GM23338 (cell line): ENCODE data around the gene TRUB2. TPM values are rescaled to one million over a fixed set of nuclear protein-coding genes. Genes with fewer than 3 reads are reported as not detected.

Source experiments
- ATAC-seq: fragments of 200-7000 bp; cut with Tn5 transposase; 3 replicates; pipeline ENCODE4 v1.9.1; 2020
- DNase-seq: peaks from one replicate; pipeline ENCODE4 v3.0.0-alpha.2; 2015; ENCODE audit warnings: low spot score
- H2AFZ ChIP-seq: fragments of 200-600 bp; sonication (generic); 2 replicates; pipeline ENCODE4 v1.8.0; 2016; ENCODE audit warnings: antibody characterized with exemption, mild to moderate bottlenecking, moderate library complexity
- H3F3A ChIP-seq: fragments of 200-600 bp; sonication (generic); replicated peaks from 2 replicates; pipeline ENCODE4 v1.8.0; 2017; ENCODE audit warnings: antibody characterized with exemption, mixed run types, low read depth
- H3K27ac ChIP-seq: fragments of 200-600 bp; sonication (generic); 2 replicates; pipeline ENCODE4 v1.6.1; 2016; ENCODE audit warnings: low read depth
- H3K27me3 ChIP-seq: fragments of 200-600 bp; sonication (generic); 2 replicates; pipeline ENCODE4 v1.8.0; 2016; ENCODE audit warnings: mild to moderate bottlenecking, mixed run types, moderate library complexity; ENCODE audit not compliant: insufficient read depth
- H3K36me3 ChIP-seq: fragments of 200-600 bp; sonication (generic); 2 replicates; pipeline ENCODE4 v1.8.0; 2016; ENCODE audit warnings: mild to moderate bottlenecking; ENCODE audit not compliant: insufficient read depth
- H3K4me1 ChIP-seq: fragments of 200-600 bp; sonication (generic); 2 replicates; pipeline ENCODE4 v1.8.0; 2016; ENCODE audit warnings: mild to moderate bottlenecking, moderate library complexity; ENCODE audit not compliant: insufficient read depth
- H3K4me2 ChIP-seq: fragments of 200-600 bp; sonication (generic); 2 replicates; pipeline ENCODE4 v1.7.1; 2017; ENCODE audit warnings: mixed run types
- H3K4me3 ChIP-seq: fragments of 200-600 bp; sonication (generic); 2 replicates; pipeline ENCODE4 v1.6.1; 2016; ENCODE audit warnings: mixed run types
- H3K79me2 ChIP-seq: fragments of 200-600 bp; sonication (generic); replicated peaks from 2 replicates; pipeline ENCODE4 v1.8.0; 2017; ENCODE audit warnings: mild to moderate bottlenecking; ENCODE audit not compliant: insufficient read depth
- H3K9me2 ChIP-seq: fragments of 200-600 bp; sonication (generic); 2 replicates; pipeline ENCODE4 v1.8.0; 2017; ENCODE audit not compliant: insufficient read depth
- H4K20me1 ChIP-seq: fragments of 200-600 bp; sonication (generic); replicated peaks from 2 replicates; pipeline ENCODE4 v1.8.0; 2017; ENCODE audit warnings: mild to moderate bottlenecking; ENCODE audit not compliant: insufficient read depth
- H3K27ac Mint-ChIP-seq: 2 replicates; pipeline ENCODE4 v1.8.0; 2020; ENCODE audit warnings: inconsistent platforms, mild to moderate bottlenecking, moderate library complexity, mixed read lengths
- H3K27me3 Mint-ChIP-seq: 3 replicates; pipeline ENCODE4 v1.8.0; 2022; ENCODE audit warnings: low read depth, mild to moderate bottlenecking, moderate library complexity, mixed read lengths, inconsistent platforms; ENCODE audit not compliant: insufficient read depth, poor library complexity
- H3K36me3 Mint-ChIP-seq: 3 replicates; pipeline ENCODE4 v1.8.0; 2021; ENCODE audit warnings: low read depth, mild to moderate bottlenecking, inconsistent platforms, moderate library complexity, mixed read lengths
- H3K4me1 Mint-ChIP-seq: 3 replicates; pipeline ENCODE4 v1.8.0; 2020; ENCODE audit warnings: mild to moderate bottlenecking, inconsistent platforms, mixed read lengths
- H3K4me3 Mint-ChIP-seq: 3 replicates; pipeline ENCODE4 v1.8.0; 2021; ENCODE audit warnings: moderate library complexity, mild to moderate bottlenecking, inconsistent platforms, mixed read lengths
- H3K9me3 Mint-ChIP-seq: 3 replicates; pipeline ENCODE4 v1.8.0; 2020; ENCODE audit warnings: moderate library complexity, mild to moderate bottlenecking, inconsistent platforms, mixed read lengths
- CREB1 ChIP-seq: fragments of 250-450 bp; sonication (Bioruptor Pico); IDR thresholded peaks from 2 replicates; pipeline ENCODE4 v1.5.0; 2020; ENCODE audit warnings: low read depth, mild to moderate bottlenecking, moderate library complexity
- EZH2 ChIP-seq: fragments of 200-600 bp; sonication (generic); IDR thresholded peaks from one replicate; pipeline ENCODE4 v1.8.0; 2017; ENCODE audit warnings: antibody characterized with exemption, mild to moderate bottlenecking, low read depth; ENCODE audit not compliant: unreplicated experiment
- EZH2phosphoT487 ChIP-seq: fragments of 200-600 bp; sonication (generic); IDR thresholded peaks from one replicate; pipeline ENCODE4 v1.8.1; 2018; ENCODE audit warnings: antibody characterized with exemption; ENCODE audit not compliant: unreplicated experiment
- JUNB ChIP-seq: IDR thresholded peaks from one replicate; pipeline ENCODE4 v1.6.1; 2016; ENCODE audit warnings: antibody characterized with exemption; ENCODE audit not compliant: unreplicated experiment
- POLR2AphosphoS5 ChIP-seq: IDR thresholded peaks from 2 replicates; pipeline ENCODE4 v1.6.1; 2016; ENCODE audit warnings: antibody characterized with exemption, low read depth
- STAT1 ChIP-seq: IDR thresholded peaks from one replicate; pipeline ENCODE4 v1.6.1; 2016; ENCODE audit warnings: antibody characterized with exemption; ENCODE audit not compliant: unreplicated experiment
- ZNF114 ChIP-seq: fragments of 250-450 bp; sonication (Bioruptor Pico); IDR thresholded peaks from 2 replicates; pipeline ENCODE4 v1.5.0; 2020; ENCODE audit warnings: mild to moderate bottlenecking, moderate library complexity
- ZNF331 ChIP-seq: fragments of 250-450 bp; sonication (Bioruptor Pico); IDR thresholded peaks from 2 replicates; pipeline ENCODE4 v1.5.0; 2020; ENCODE audit warnings: low read depth, mild to moderate bottlenecking, moderate library complexity
- polyA plus RNA-seq: library from polyadenylated mRNA; unstranded; fragments of >200 nt; fragmentation: Nextera tagmentation; extraction: Ambion mirVana; gene quantifications from 2 replicates; pipeline ENCODE4 v1.2.1, GENCODE V29; 2016
- total RNA-seq: library from RNA; depleted of rRNA; stranded (reverse); fragments of >200 nt; shearing (Covaris generic); gene quantifications from 2 replicates; pipeline ENCODE4 v1.2.3, GENCODE V29; 2014
- TF ChIP-seq, protein P1 (sequence below): fragments of 250-450 bp; sonication (Bioruptor Pico); IDR thresholded peaks from 2 replicates; pipeline ENCODE4 v1.5.0; 2020; ENCODE audit warnings: mild to moderate bottlenecking, moderate library complexity
- TF ChIP-seq, protein P2 (sequence below): IDR thresholded peaks from 2 replicates; pipeline ENCODE4 v1.6.1; 2016; ENCODE audit warnings: antibody characterized with exemption
- TF ChIP-seq, protein P3 (sequence below), 2 experiments: fragments of 200-600 bp in 1 of 2; sonication (generic) in 1 of 2; conservative IDR thresholded peaks; 2 replicates each; pipeline versions ENCODE4 v1.5.1 to v1.6.1; 2016 to 2017; ENCODE audit warnings: antibody characterized with exemption in 2 of 2, low read depth in 2 of 2, mild to moderate bottlenecking in 2 of 2, moderate library complexity in 1 of 2

The TRUB2 gene
- total and polyA plus RNA-seq, 2 experiments from 2014 or later = 15.4 to 31.4 TPM

DNA sequence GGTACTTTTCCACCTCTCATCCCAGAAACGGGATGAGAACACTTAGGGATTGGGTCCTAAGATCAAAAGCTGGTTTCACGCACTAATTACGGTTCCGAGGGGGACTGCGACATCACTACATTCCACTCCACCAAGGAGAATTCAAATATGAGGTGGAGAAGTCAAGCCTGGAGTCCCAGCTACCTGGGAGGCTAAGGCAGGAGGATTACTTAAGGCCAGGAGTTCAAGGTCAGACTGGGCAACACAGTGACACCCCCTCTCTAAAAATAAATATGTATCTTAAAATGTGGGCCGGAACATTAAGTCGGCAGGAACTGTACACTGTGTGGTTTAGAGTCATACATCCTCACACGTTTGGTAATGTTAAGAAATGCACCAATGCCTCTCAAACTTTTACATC lies 48.0 kb downstream of the TRUB2 start:
- peak overlapping the region; percentile 91 for H3K4me3 Mint-ChIP-seq
- H3K4me1 Mint-ChIP-seq = peaks cover 13% of the 10 kb centered on the region
- peaks cover 12% of the 10 kb centered on the region for H4K20me1 ChIP-seq
- H3K27ac ChIP-seq = no peak overlapping the region
- no peak overlapping the region for H2AFZ ChIP-seq
- DNase-seq (no peak), ATAC-seq (no peak)
- H3K79me2 ChIP-seq = peaks cover 21% of the 10 kb centered on the region
- peaks cover 9% of the 10 kb centered on the region for H3K36me3 Mint-ChIP-seq
- TF ChIP-seq STAT1 (no peak), EZH2phosphoT487 (no peak), ZNF114 (CRISPR knock-in tag) (no peak), ZNF331 (CRISPR knock-in tag) (no peak), EZH2 (no peak), JUNB (no peak), POLR2AphosphoS5 (no peak), CREB1 (CRISPR knock-in tag) (no peak)
- TF ChIP-seq, protein P1, sequence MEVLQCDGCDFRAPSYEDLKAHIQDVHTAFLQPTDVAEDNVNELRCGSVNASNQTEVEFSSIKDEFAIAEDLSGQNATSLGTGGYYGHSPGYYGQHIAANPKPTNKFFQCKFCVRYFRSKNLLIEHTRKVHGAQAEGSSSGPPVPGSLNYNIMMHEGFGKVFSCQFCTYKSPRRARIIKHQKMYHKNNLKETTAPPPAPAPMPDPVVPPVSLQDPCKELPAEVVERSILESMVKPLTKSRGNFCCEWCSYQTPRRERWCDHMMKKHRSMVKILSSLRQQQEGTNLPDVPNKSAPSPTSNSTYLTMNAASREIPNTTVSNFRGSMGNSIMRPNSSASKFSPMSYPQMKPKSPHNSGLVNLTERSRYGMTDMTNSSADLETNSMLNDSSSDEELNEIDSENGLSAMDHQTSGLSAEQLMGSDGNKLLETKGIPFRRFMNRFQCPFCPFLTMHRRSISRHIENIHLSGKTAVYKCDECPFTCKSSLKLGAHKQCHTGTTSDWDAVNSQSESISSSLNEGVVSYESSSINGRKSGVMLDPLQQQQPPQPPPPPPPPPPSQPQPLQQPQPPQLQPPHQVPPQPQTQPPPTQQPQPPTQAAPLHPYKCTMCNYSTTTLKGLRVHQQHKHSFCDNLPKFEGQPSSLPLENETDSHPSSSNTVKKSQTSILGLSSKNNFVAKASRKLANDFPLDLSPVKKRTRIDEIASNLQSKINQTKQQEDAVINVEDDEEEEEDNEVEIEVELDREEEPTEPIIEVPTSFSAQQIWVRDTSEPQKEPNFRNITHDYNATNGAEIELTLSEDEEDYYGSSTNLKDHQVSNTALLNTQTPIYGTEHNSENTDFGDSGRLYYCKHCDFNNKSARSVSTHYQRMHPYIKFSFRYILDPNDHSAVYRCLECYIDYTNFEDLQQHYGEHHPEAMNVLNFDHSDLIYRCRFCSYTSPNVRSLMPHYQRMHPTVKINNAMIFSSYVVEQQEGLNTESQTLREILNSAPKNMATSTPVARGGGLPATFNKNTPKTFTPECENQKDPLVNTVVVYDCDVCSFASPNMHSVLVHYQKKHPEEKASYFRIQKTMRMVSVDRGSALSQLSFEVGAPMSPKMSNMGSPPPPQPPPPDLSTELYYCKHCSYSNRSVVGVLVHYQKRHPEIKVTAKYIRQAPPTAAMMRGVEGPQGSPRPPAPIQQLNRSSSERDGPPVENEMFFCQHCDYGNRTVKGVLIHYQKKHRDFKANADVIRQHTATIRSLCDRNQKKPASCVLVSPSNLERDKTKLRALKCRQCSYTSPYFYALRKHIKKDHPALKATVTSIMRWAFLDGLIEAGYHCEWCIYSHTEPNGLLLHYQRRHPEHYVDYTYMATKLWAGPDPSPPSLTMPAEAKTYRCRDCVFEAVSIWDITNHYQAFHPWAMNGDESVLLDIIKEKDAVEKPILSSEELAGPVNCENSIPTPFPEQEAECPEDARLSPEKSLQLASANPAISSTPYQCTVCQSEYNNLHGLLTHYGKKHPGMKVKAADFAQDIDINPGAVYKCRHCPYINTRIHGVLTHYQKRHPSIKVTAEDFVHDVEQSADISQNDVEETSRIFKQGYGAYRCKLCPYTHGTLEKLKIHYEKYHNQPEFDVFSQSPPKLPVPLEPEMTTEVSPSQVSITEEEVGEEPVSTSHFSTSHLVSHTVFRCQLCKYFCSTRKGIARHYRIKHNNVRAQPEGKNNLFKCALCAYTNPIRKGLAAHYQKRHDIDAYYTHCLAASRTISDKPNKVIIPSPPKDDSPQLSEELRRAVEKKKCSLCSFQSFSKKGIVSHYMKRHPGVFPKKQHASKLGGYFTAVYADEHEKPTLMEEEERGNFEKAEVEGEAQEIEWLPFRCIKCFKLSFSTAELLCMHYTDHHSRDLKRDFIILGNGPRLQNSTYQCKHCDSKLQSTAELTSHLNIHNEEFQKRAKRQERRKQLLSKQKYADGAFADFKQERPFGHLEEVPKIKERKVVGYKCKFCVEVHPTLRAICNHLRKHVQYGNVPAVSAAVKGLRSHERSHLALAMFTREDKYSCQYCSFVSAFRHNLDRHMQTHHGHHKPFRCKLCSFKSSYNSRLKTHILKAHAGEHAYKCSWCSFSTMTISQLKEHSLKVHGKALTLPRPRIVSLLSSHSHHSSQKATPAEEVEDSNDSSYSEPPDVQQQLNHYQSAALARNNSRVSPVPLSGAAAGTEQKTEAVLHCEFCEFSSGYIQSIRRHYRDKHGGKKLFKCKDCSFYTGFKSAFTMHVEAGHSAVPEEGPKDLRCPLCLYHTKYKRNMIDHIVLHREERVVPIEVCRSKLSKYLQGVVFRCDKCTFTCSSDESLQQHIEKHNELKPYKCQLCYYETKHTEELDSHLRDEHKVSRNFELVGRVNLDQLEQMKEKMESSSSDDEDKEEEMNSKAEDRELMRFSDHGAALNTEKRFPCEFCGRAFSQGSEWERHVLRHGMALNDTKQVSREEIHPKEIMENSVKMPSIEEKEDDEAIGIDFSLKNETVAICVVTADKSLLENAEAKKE (CRISPR knock-in tag) = no peak
- TF ChIP-seq, protein P2, sequence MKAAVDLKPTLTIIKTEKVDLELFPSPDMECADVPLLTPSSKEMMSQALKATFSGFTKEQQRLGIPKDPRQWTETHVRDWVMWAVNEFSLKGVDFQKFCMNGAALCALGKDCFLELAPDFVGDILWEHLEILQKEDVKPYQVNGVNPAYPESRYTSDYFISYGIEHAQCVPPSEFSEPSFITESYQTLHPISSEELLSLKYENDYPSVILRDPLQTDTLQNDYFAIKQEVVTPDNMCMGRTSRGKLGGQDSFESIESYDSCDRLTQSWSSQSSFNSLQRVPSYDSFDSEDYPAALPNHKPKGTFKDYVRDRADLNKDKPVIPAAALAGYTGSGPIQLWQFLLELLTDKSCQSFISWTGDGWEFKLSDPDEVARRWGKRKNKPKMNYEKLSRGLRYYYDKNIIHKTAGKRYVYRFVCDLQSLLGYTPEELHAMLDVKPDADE = no peak
- TF ChIP-seq, protein P3, sequence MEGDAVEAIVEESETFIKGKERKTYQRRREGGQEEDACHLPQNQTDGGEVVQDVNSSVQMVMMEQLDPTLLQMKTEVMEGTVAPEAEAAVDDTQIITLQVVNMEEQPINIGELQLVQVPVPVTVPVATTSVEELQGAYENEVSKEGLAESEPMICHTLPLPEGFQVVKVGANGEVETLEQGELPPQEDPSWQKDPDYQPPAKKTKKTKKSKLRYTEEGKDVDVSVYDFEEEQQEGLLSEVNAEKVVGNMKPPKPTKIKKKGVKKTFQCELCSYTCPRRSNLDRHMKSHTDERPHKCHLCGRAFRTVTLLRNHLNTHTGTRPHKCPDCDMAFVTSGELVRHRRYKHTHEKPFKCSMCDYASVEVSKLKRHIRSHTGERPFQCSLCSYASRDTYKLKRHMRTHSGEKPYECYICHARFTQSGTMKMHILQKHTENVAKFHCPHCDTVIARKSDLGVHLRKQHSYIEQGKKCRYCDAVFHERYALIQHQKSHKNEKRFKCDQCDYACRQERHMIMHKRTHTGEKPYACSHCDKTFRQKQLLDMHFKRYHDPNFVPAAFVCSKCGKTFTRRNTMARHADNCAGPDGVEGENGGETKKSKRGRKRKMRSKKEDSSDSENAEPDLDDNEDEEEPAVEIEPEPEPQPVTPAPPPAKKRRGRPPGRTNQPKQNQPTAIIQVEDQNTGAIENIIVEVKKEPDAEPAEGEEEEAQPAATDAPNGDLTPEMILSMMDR (conservative IDR thresholded peaks at IDR 0.05; ENCODE audit: low read depth in 2 of 2) = no peak
- H3K27me3 ChIP-seq = no peaks in the 10 kb centered on the region
- no peak overlapping the region for H3K4me3 ChIP-seq
- H3K27ac Mint-ChIP-seq = no peak overlapping the region
- H3K27me3 Mint-ChIP-seq = peaks cover 16% of the 10 kb centered on the region
- H3K9me3 Mint-ChIP-seq = no peaks in the 10 kb centered on the region; the same call in 2 of the 3 replicates
- no peaks in the 10 kb centered on the region for H3K9me2 ChIP-seq
- H3K4me2 ChIP-seq = no peak overlapping the region
- peaks cover 13% of the 10 kb centered on the region; the same call in 1 of the 2 replicates for H3F3A ChIP-seq
- no peaks in the 10 kb centered on the region; the same call in 1 of the 2 replicates for H3K36me3 ChIP-seq
- H3K4me1 ChIP-seq = peaks cover 8% of the 10 kb centered on the region; the same call in 1 of the 2 replicates
